Calu3 (cell line): ENCODE results near the gene RPS18. TPM values are rescaled to one million over a fixed set of nuclear protein-coding genes. Genes with fewer than 3 reads are reported as not detected.

Source experiments
- BruUV-seq: library from RNA; stranded (reverse); fragments of 400-500 nt; replicated peaks from 2 replicates; lab custom pipeline; 2021; lab: Mats Ljungman, UMichigan
- CTCF ChIA-PET: fragments of 300-600 bp; sonication (Branson Sonifier 250); formaldehyde crosslinking; loops from one replicate; lab custom pipeline; 2022; ENCODE audit warnings: antibody characterized with exemption; lab: Charles Lee
- DNase-seq: peaks from one replicate; pipeline ENCODE4 v3.0.0; 2022
- H3K27ac Mint-ChIP-seq: one replicate; pipeline ENCODE4 v1.8.0; 2022; ENCODE audit warnings: mixed read lengths; ENCODE audit not compliant: unreplicated experiment
- H3K27me3 Mint-ChIP-seq: one replicate; pipeline ENCODE4 v1.8.0; 2022; ENCODE audit warnings: mixed read lengths; ENCODE audit not compliant: unreplicated experiment
- H3K36me3 Mint-ChIP-seq: one replicate; pipeline ENCODE4 v1.8.0; 2022; ENCODE audit warnings: mild to moderate bottlenecking, moderate library complexity, mixed read lengths; ENCODE audit not compliant: insufficient read depth, unreplicated experiment
- H3K4me1 Mint-ChIP-seq: one replicate; pipeline ENCODE4 v1.8.0; 2022; ENCODE audit warnings: mild to moderate bottlenecking, low read depth, mixed read lengths; ENCODE audit not compliant: unreplicated experiment
- H3K4me3 Mint-ChIP-seq: one replicate; pipeline ENCODE4 v1.8.0; 2022; ENCODE audit warnings: mild to moderate bottlenecking, low read depth, moderate library complexity, mixed read lengths; ENCODE audit not compliant: unreplicated experiment
- H3K9me3 Mint-ChIP-seq: one replicate; pipeline ENCODE4 v1.8.0; 2022; ENCODE audit warnings: low read depth, mixed read lengths; ENCODE audit not compliant: unreplicated experiment
- CTCF ChIP-seq: fragments of 200-600 bp; IDR thresholded peaks from one replicate; pipeline ENCODE4 v1.8.0; 2022; ENCODE audit warnings: antibody characterized with exemption; ENCODE audit not compliant: unreplicated experiment
- intact Hi-C: fragments of 100-400 bp; cut with micrococcal nuclease; formaldehyde crosslinking; loops from one replicate; pipeline ENCODE4 v1.10.0; 2022; ENCODE audit not compliant: unreplicated experiment
- total RNA-seq: library from RNA; stranded (reverse); gene quantifications from 2 replicates; pipeline ENCODE4 v1.2.3, GENCODE V29; 2022

Gene RPS18
- total RNA-seq, 1 experiment from 2014 or later: 2,688 TPM

- Mint-ChIP-seq H3K36me3 (no peaks in the 10 kb centered on the region), H3K4me1 (peaks cover 6% of the 10 kb centered on the region), H3K9me3 (no peaks in the 10 kb centered on the region), H3K4me3 (no peak overlapping the region), H3K27ac (no peak overlapping the region), H3K27me3 (peaks cover 87% of the 10 kb centered on the region)
- DNase-seq: no peak
- no peak for TF ChIP-seq CTCF
- CTCF ChIA-PET: interaction anchor here (1.4 kb wide), 1 partner anchor 11 kb away, joined by 4 read pairs; no protein-coding TSS in a partner anchor
- no TSS peak for BruUV-seq
- intact Hi-C loops: no loop called here
Measured at GRCh38 chr6:33236852-33237251, 35.0 kb upstream of the RPS18 start.

- DNase-seq: no peak
- intact Hi-C loops: no loop called here
- no peak overlapping the region for H3K27ac Mint-ChIP-seq
- peaks cover 87% of the 10 kb centered on the region for H3K27me3 Mint-ChIP-seq
- no TSS peak for BruUV-seq
- no peaks in the 10 kb centered on the region for H3K9me3 Mint-ChIP-seq
- TF ChIP-seq CTCF: no peak
- H3K4me3 Mint-ChIP-seq: no peak overlapping the region
- CTCF ChIA-PET: interaction anchor here (0.6 to 2.2 kb wide), 3 partner anchors 11 to 84 kb away, joined by 3 to 7 read pairs (median 4); no protein-coding TSS in a partner anchor
- H3K36me3 Mint-ChIP-seq: no peaks in the 10 kb centered on the region
- H3K4me1 Mint-ChIP-seq: no peaks in the 10 kb centered on the region
Measured at GRCh38 chr6:33237741-33238140, 34.1 kb upstream of the RPS18 start.

GRCh38 chr6:33241968-33242367, 29.9 kb upstream of the RPS18 start:
- H3K27ac Mint-ChIP-seq: no peak overlapping the region
- H3K36me3 Mint-ChIP-seq: no peaks in the 10 kb centered on the region
- no peaks in the 10 kb centered on the region for H3K9me3 Mint-ChIP-seq
- intact Hi-C loops: no loop called here
- no peaks in the 10 kb centered on the region for H3K4me1 Mint-ChIP-seq
- CTCF ChIA-PET: interaction anchor here (0.6 kb wide), 1 partner anchor 67 kb away, joined by 13 read pairs; no protein-coding TSS in a partner anchor
- BruUV-seq: no TSS peak
- no peak for DNase-seq
- TF ChIP-seq CTCF: no peak
- H3K27me3 Mint-ChIP-seq: peaks cover 73% of the 10 kb centered on the region
- H3K4me3 Mint-ChIP-seq: no peak overlapping the region

GRCh38 chr6:33243476-33243875, 28.4 kb upstream of the RPS18 start:
- no peak for TF ChIP-seq CTCF
- no peak overlapping the region for H3K27ac Mint-ChIP-seq
- BruUV-seq: no TSS peak
- H3K36me3 Mint-ChIP-seq: no peaks in the 10 kb centered on the region
- H3K4me1 Mint-ChIP-seq: peaks cover 8% of the 10 kb centered on the region
- H3K4me3 Mint-ChIP-seq: no peak overlapping the region
- DNase-seq: no peak
- intact Hi-C loops: no loop called here
- H3K27me3 Mint-ChIP-seq: peaks cover 61% of the 10 kb centered on the region
- no peaks in the 10 kb centered on the region for H3K9me3 Mint-ChIP-seq
- CTCF ChIA-PET: no interaction called here
